H9 (cell line): Measurements from ENCODE around the gene GMPR. TPM values are rescaled to one million over a fixed set of nuclear protein-coding genes. Genes with fewer than 3 reads are reported as not detected.

Source experiments
- DNase-seq: peaks from one replicate; pipeline ENCODE4 v3.0.0-alpha.2; 2017
- H2AFZ ChIP-seq: one replicate; pipeline ENCODE4 v1.6.1; 2013; ENCODE audit warnings: mild to moderate bottlenecking, low read length, control low read depth, moderate library complexity
- H2AK5ac ChIP-seq: 2 replicates; pipeline ENCODE4 v1.6.1; 2013; ENCODE audit warnings: low read length, control low read depth, mixed read lengths; ENCODE audit not compliant: insufficient read length
- H2BK120ac ChIP-seq: one replicate; pipeline ENCODE4 v1.6.1; 2013; ENCODE audit warnings: low read depth, mild to moderate bottlenecking, low read length, control low read depth, inconsistent platforms; ENCODE audit not compliant: poor library complexity, severe bottlenecking
- H2BK12ac ChIP-seq: 2 replicates; pipeline ENCODE4 v1.6.1; 2013; ENCODE audit warnings: low read length, control low read depth, mixed read lengths, low read depth; ENCODE audit not compliant: insufficient read length
- H2BK15ac ChIP-seq: 2 replicates; pipeline ENCODE4 v1.6.1; 2013; ENCODE audit warnings: low read depth, low read length, control low read depth
- H2BK20ac ChIP-seq: one replicate; pipeline ENCODE4 v1.6.1; 2013; ENCODE audit warnings: low read depth, mild to moderate bottlenecking, low read length, control low read depth, inconsistent platforms; ENCODE audit not compliant: poor library complexity, severe bottlenecking
- H2BK5ac ChIP-seq: 2 replicates; pipeline ENCODE4 v1.6.1; 2013; ENCODE audit warnings: low read length, control low read depth, mixed read lengths; ENCODE audit not compliant: insufficient read length
- H3K14ac ChIP-seq: 2 replicates; pipeline ENCODE4 v1.6.1; 2013; ENCODE audit warnings: low read length, control low read depth; ENCODE audit not compliant: insufficient read depth
- H3K18ac ChIP-seq: 2 replicates; pipeline ENCODE4 v1.6.1; 2013; ENCODE audit warnings: low read depth, mild to moderate bottlenecking, mixed read lengths, low read length, control low read depth; ENCODE audit not compliant: insufficient read length
- H3K23ac ChIP-seq: 2 replicates; pipeline ENCODE4 v1.6.1; 2013; ENCODE audit warnings: low read length, control low read depth, mixed read lengths, low read depth; ENCODE audit not compliant: insufficient read length
- H3K23me2 ChIP-seq: 2 replicates; pipeline ENCODE4 v1.6.1; 2013; ENCODE audit warnings: low read depth, mild to moderate bottlenecking, mixed read lengths, low read length, control low read depth; ENCODE audit not compliant: insufficient read length, poor library complexity, severe bottlenecking
- H3K27ac ChIP-seq: 2 replicates; pipeline ENCODE4 v1.5.1; 2013; ENCODE audit warnings: low read length, control low read depth, mixed read lengths, low read depth; ENCODE audit not compliant: insufficient read length
- H3K27me3 ChIP-seq: 2 replicates; pipeline ENCODE4 v1.6.1; 2013; ENCODE audit warnings: low read length, control low read depth, inconsistent platforms; ENCODE audit not compliant: insufficient read depth
- H3K4ac ChIP-seq: 2 replicates; pipeline ENCODE4 v1.6.1; 2013; ENCODE audit warnings: low read depth, mild to moderate bottlenecking, control low read depth, inconsistent platforms, low read length, moderate library complexity
- H3K4me1 ChIP-seq: 2 replicates; pipeline ENCODE4 v1.6.1; 2013; ENCODE audit warnings: low read length, control low read depth, inconsistent platforms; ENCODE audit not compliant: insufficient read depth
- H3K4me2 ChIP-seq: 2 replicates; pipeline ENCODE4 v1.6.1; 2013; ENCODE audit warnings: low read length, control low read depth, mixed read lengths; ENCODE audit not compliant: insufficient read length, insufficient read depth
- H3K56ac ChIP-seq: 2 replicates; pipeline ENCODE4 v1.6.1; 2013; ENCODE audit warnings: low read depth, mild to moderate bottlenecking, mixed read lengths, low read length, control low read depth; ENCODE audit not compliant: insufficient read length
- H3K79me1 ChIP-seq: 2 replicates; pipeline ENCODE4 v1.6.1; 2013; ENCODE audit warnings: low read depth, mild to moderate bottlenecking, moderate library complexity, low read length, control low read depth, inconsistent platforms; ENCODE audit not compliant: insufficient read depth, poor library complexity, severe bottlenecking
- H3K79me2 ChIP-seq: 2 replicates; pipeline ENCODE4 v1.6.1; 2013; ENCODE audit warnings: low read length, control low read depth, inconsistent platforms; ENCODE audit not compliant: insufficient read depth
- H3K9ac ChIP-seq: 2 replicates; pipeline ENCODE4 v1.6.1; 2013; ENCODE audit warnings: low read length, control low read depth, mixed read lengths; ENCODE audit not compliant: insufficient read length; ENCODE audit errors: extremely low read depth
- H3K9me3 ChIP-seq: one replicate; pipeline ENCODE4 v1.6.1; 2013; ENCODE audit warnings: low read depth, low read length, inconsistent platforms; ENCODE audit not compliant: control insufficient read depth
- H3T11ph ChIP-seq: one replicate; pipeline ENCODE4 v1.6.1; 2013; ENCODE audit warnings: mild to moderate bottlenecking, low read length, control low read depth, inconsistent platforms
- H4K20me1 ChIP-seq: one replicate; pipeline ENCODE4 v1.6.1; 2013; ENCODE audit not compliant: control insufficient read depth, insufficient read length, insufficient read depth
- H4K5ac ChIP-seq: 2 replicates; pipeline ENCODE4 v1.6.1; 2013; ENCODE audit warnings: low read depth, mild to moderate bottlenecking, mixed read lengths, low read length, control low read depth; ENCODE audit not compliant: insufficient read length
- H4K8ac ChIP-seq: replicated peaks from 2 replicates; pipeline ENCODE4 v1.6.1; 2013; ENCODE audit warnings: low read length, control low read depth, mixed read lengths, low read depth; ENCODE audit not compliant: insufficient read length
- H4K91ac ChIP-seq: 2 replicates; pipeline ENCODE4 v1.6.1; 2013; ENCODE audit warnings: low read depth, mild to moderate bottlenecking, moderate library complexity, mixed read lengths, low read length, control low read depth; ENCODE audit not compliant: insufficient read length
- H3K27ac Mint-ChIP-seq, 3 experiments: 2 replicates in 2 of 3; 3 replicates in 1 of 3; pipeline ENCODE4 v1.8.0; 2020 to 2021; ENCODE audit warnings: mixed read lengths in 3 of 3, mild to moderate bottlenecking in 1 of 3, moderate library complexity in 1 of 3
- H3K27me3 Mint-ChIP-seq: 2 replicates; pipeline ENCODE4 v1.8.0; 2021; ENCODE audit warnings: low read depth, mild to moderate bottlenecking, moderate library complexity, mixed read lengths
- H3K36me3 Mint-ChIP-seq, 3 experiments: 2 replicates in 2 of 3; 3 replicates in 1 of 3; pipeline ENCODE4 v1.8.0; 2020 to 2021; ENCODE audit warnings: low read depth in 3 of 3, mixed read lengths in 3 of 3; ENCODE audit not compliant: insufficient read depth in 1 of 3
- H3K4me1 Mint-ChIP-seq, 2 experiments: 2 replicates each; pipeline ENCODE4 v1.8.0; 2020; ENCODE audit warnings: mixed read lengths in 2 of 2
- H3K4me3 Mint-ChIP-seq, 2 experiments: 2 replicates in 1 of 2; 3 replicates in 1 of 2; pipeline ENCODE4 v1.8.0; 2020 to 2021; ENCODE audit warnings: mild to moderate bottlenecking in 2 of 2, mixed read lengths in 2 of 2, moderate library complexity in 1 of 2
- H3K9me3 Mint-ChIP-seq, 2 experiments: 2 replicates in 1 of 2; 3 replicates in 1 of 2; pipeline ENCODE4 v1.8.0; 2020; ENCODE audit warnings: mild to moderate bottlenecking in 2 of 2, mixed read lengths in 2 of 2, moderate library complexity in 1 of 2
- WGBS: extraction: QIAGEN DNeasy Blood & Tissue Kit; methylation state at CpG from one replicate; pipeline ENCODE4 v1.1.7; 2013; ENCODE audit warnings: missing lambda C conversion rate, low lambda C conversion rate, mixed read lengths; ENCODE audit not compliant: insufficient read length; ENCODE audit errors: extremely low coverage; 5-methylcytosine and 5-hydroxymethylcytosine counted together
- total RNA-seq: library from RNA; stranded (reverse); gene quantifications from 2 replicates; pipeline ENCODE4 v1.2.1, GENCODE V29; 2021
- TF ChIP-seq, protein P1 (sequence below): fragments of 200-600 bp; sonication (generic); conservative IDR thresholded peaks from 3 replicates; pipeline ENCODE4 v1.8.0; 2021; ENCODE audit warnings: antibody characterized with exemption, mild to moderate bottlenecking

The GMPR gene
- total RNA-seq, 1 experiment from 2014 or later: 0.70 TPM

DNA sequence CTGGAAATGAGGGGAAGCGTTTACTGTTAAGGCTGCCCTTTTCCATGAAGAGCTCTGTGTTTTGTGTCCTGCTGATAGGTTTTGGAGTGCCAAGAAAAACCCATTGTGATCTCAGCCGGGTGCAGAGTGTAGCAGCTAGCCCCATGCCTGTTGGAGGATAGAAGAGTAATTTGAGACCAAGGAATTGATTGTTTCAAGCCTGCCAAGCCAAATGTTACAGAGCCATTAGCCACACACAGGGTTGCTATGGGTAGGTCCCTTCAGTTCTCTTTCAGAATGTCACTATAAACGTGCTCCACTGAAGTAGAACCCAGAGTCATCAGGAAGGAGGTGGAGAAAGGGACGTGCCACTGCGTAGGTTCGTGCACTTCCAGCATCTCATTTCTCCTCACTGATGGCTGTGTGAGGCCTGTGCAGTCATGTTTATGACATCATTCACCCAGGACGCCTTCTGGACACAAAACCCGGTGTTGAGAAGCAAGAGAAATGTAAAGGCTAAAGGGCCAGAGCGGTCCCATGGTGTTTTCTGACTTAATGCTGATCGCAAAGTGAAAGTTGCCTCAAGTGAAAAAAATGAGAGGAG lies 6.6 kb downstream of the GMPR start:
- Histone ChIP-seq H3K27me3 (no peaks in the 10 kb centered on the region), H2AK5ac (no peak overlapping the region), H2BK5ac (no peak overlapping the region), H3K4me1 (peaks cover 3% of the 10 kb centered on the region; the same call in 1 of the 2 replicates), H3K4me2 (no peak overlapping the region), H3K9me3 (no peaks in the 10 kb centered on the region), H4K5ac (no peak overlapping the region), H3K9ac (no peak overlapping the region), H3T11ph (no peak overlapping the region), H2BK120ac (no peak overlapping the region), H3K4ac (no peak overlapping the region), H2BK12ac (no peak overlapping the region), H4K91ac (no peak overlapping the region), H3K23ac (no peak overlapping the region), H2BK20ac (no peak overlapping the region), H2BK15ac (no peak overlapping the region), H3K27ac (no peak overlapping the region), H2AFZ (no peak overlapping the region), H4K8ac (no peak overlapping the region), H3K56ac (no peak overlapping the region), H3K14ac (no peak overlapping the region), H4K20me1 (no peaks in the 10 kb centered on the region), H3K79me2 (no peaks in the 10 kb centered on the region), H3K23me2 (no peaks in the 10 kb centered on the region), H3K79me1 (no peaks in the 10 kb centered on the region), H3K18ac (no peak overlapping the region)
- TF ChIP-seq, protein P1, sequence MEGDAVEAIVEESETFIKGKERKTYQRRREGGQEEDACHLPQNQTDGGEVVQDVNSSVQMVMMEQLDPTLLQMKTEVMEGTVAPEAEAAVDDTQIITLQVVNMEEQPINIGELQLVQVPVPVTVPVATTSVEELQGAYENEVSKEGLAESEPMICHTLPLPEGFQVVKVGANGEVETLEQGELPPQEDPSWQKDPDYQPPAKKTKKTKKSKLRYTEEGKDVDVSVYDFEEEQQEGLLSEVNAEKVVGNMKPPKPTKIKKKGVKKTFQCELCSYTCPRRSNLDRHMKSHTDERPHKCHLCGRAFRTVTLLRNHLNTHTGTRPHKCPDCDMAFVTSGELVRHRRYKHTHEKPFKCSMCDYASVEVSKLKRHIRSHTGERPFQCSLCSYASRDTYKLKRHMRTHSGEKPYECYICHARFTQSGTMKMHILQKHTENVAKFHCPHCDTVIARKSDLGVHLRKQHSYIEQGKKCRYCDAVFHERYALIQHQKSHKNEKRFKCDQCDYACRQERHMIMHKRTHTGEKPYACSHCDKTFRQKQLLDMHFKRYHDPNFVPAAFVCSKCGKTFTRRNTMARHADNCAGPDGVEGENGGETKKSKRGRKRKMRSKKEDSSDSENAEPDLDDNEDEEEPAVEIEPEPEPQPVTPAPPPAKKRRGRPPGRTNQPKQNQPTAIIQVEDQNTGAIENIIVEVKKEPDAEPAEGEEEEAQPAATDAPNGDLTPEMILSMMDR: no peak
- Mint-ChIP-seq H3K27me3 (peaks cover 27% of the 10 kb centered on the region), H3K9me3 (no peaks in the 10 kb centered on the region), H3K4me1 (peaks cover 14% of the 10 kb centered on the region in 2 experiments), H3K27ac (no peak overlapping the region), H3K36me3 (0 out of 7 replicates have a peak, but pooled peaks cover 0 to 2% (median 0%) of the 10 kb centered on the region in 3 experiments), H3K4me3 (no peak overlapping the region)
- no peak for DNase-seq
- no CpG with 5 or more reads among the region's 10 CpGs for WGBS
